ENCODE data around the gene INTS2. TPM values are rescaled to one million over a fixed set of nuclear protein-coding genes. Genes with fewer than 3 reads are reported as not detected.

INTS2 gene, protein sequence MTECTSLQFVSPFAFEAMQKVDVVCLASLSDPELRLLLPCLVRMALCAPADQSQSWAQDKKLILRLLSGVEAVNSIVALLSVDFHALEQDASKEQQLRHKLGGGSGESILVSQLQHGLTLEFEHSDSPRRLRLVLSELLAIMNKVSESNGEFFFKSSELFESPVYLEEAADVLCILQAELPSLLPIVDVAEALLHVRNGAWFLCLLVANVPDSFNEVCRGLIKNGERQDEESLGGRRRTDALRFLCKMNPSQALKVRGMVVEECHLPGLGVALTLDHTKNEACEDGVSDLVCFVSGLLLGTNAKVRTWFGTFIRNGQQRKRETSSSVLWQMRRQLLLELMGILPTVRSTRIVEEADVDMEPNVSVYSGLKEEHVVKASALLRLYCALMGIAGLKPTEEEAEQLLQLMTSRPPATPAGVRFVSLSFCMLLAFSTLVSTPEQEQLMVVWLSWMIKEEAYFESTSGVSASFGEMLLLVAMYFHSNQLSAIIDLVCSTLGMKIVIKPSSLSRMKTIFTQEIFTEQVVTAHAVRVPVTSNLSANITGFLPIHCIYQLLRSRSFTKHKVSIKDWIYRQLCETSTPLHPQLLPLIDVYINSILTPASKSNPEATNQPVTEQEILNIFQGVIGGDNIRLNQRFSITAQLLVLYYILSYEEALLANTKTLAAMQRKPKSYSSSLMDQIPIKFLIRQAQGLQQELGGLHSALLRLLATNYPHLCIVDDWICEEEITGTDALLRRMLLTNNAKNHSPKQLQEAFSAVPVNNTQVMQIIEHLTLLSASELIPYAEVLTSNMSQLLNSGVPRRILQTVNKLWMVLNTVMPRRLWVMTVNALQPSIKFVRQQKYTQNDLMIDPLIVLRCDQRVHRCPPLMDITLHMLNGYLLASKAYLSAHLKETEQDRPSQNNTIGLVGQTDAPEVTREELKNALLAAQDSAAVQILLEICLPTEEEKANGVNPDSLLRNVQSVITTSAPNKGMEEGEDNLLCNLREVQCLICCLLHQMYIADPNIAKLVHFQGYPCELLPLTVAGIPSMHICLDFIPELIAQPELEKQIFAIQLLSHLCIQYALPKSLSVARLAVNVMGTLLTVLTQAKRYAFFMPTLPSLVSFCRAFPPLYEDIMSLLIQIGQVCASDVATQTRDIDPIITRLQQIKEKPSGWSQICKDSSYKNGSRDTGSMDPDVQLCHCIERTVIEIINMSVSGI
- 11.6 to 16.8 TPM (median 15.3 TPM) in 5 replicates for total RNA-seq (2022; extraction: Qiagen RNA extraction; ENCODE audit: low read depth)

DNA sequence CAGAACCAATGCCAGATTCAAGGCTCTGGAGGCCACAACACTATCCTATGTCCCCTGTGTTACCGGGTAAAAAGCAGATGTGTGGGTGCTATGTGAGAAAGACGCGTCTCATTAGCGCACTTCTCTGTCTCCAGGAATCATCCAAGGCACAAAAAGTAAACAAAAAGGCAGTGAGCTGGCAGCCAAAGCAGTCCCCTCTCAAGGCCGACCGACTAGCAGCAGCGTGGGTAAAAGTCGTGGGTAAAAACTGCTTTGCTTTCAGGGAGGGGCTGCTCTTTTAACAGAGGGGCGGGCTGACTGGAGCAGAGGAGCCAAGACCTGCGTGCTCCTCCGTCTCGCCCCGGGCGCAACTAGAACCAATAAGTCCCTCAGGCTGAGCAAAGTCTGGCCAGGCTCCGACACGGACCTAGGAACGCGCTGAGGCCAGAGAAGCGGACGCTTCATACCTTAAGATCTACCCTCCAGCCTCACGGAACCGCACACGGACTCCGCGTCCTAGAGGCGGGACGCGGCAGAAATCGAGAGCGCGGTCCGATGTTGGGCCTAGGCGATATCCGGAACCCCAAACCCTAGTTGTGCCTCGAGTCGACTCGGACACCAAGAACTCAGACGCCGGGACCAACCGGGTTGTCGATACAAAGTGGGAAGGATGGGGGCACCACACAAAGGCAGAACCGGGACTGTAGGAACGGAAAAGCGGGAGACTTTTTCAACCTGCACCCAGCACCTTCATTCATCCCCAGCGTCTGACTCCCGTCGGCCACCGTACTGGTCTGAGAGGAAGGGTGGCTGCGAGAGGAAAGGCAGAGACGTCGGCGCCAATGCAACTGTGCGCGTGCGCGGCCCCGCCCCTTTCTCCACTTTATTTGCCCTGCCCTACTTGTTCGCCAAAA is at the start of gene INTS2:
TSS of gene INTS2 (minus strand) at position 775 of the 893 bp plus-strand sequence. CDS start 1,338 bp downstream, outside the sequence.

DNA sequence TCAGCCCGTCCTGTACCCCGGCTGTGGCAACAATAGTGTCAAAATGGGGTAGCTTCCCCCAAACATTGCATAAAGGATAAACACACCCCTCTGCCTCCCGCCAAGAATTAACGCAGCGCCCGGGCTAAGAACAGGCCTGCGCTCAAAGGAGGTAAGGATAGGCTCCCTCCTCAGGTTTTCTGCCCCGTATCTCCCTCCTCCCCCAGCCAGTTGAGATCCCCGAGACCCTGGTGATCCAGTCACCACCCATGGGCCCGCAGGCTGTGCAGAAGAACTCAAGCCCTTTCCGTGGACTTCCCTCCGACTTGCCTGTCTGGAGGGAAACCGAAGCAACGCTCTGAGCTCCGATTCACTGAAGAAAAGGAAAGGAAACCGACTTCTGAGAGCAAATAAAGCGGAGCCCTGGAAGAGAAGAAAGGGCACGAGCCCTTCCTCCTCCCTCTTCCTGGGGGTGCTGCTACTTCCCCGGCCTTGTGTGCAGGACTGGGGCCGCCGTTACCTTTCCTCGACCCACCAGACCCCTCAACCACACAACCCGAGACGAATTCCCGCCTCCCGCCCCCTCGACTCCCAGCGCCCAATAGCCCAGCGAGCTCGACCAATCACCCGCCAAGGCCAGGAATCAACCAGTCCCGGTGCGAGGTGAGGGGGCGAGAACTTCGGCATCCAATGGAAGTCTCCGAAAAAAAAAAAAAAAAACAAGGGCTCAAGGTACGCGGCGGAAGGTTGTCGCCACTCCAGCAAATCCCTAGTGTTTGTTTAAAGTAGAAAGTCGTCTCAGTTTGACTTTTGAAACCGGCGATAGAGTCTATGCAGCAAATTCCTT is 64.6 kb downstream of the INTS2 start, which contains the start of gene BRIP1:
TSS of gene BRIP1 (minus strand) at position 554 of the 826 bp plus-strand sequence. CDS start 1,989 bp downstream, outside the sequence.

Other genes with a start within 250 kb of the INTS2 start
- 3.9 to 5.8 TPM (median 5.3 TPM) in 5 replicates for gene BRIP1, start 64.5 kb downstream of the INTS2 start, total RNA-seq (2022; extraction: Qiagen RNA extraction; ENCODE audit: low read depth)
- gene MED13, start 137.3 kb upstream of the INTS2 start, total RNA-seq (2022; extraction: Qiagen RNA extraction; ENCODE audit: low read depth): 19.7 to 30.1 TPM (median 27.5 TPM) in 5 replicates